ENCODE measurements around the gene GALK2. TPM values are rescaled to one million over a fixed set of nuclear protein-coding genes. Genes with fewer than 3 reads are reported as not detected.

Gene GALK2
- polyA plus RNA-seq, 1 donor (not counting 4 experiments of a cell fraction or from before 2014, with no cell fraction given), result 29.7 TPM

- peaks cover 4% of the 10 kb centered on the region for H3K79me2 ChIP-seq (ENCODE audit: control insufficient read depth, insufficient read depth, low read length)
Observed at GRCh38 chr15:49212897-49213296, 42.9 kb downstream of the GALK2 start.

GRCh38 chr15:49215768-49216739, 46.0 kb downstream of the GALK2 start:
- Histone ChIP-seq H3K9me3 (ENCODE audit: control insufficient read depth, low read depth, low read length) (no peaks in the 10 kb centered on the region), H4K20me1 (ENCODE audit: control insufficient read depth, extremely low read depth, insufficient read depth, low read length) (no peaks in the 10 kb centered on the region), H3K27ac (ENCODE audit: control insufficient read depth, insufficient read depth, low read length) (no peak overlapping the region), H3K36me3 (ENCODE audit: control insufficient read depth in 2 of 2, extremely low read depth in 1 of 2, insufficient read depth in 2 of 2, low read length in 2 of 2) (no peaks in the 10 kb centered on the region), H3K4me1 (ENCODE audit: control insufficient read depth, extremely low read depth, insufficient read depth, low read length) (no peaks in the 10 kb centered on the region), H3K27me3 (ENCODE audit: control insufficient read depth, extremely low read depth, insufficient read depth, low read length) (no peaks in the 10 kb centered on the region), H2AFZ (ENCODE audit: control insufficient read depth, low read length) (no peak overlapping the region), H3K4me3 (ENCODE audit: control insufficient read depth in 2 of 3, extremely low read depth in 1 of 3, insufficient read depth in 2 of 3, low read depth in 1 of 3, low read length in 3 of 3) (no peak overlapping the region), H3K4me2 (ENCODE audit: control insufficient read depth, extremely low read depth, insufficient read depth, low read depth, low read length) (no peak overlapping the region), H3K9me1 (ENCODE audit: control insufficient read depth, extremely low read depth, insufficient read depth, low read length) (no peaks in the 10 kb centered on the region), H3K79me2 (ENCODE audit: control insufficient read depth, insufficient read depth, low read length) (no peaks in the 10 kb centered on the region), H3K9ac (ENCODE audit: control insufficient read depth, extremely low read depth, insufficient read depth, low read length) (no peak overlapping the region)
- no peak for FAIRE-seq
- TF ChIP-seq CTCF (optimal IDR thresholded peaks at IDR 0.05 in 1 of 3, IDR thresholded peaks at IDR 0.05 in 1 of 3, conservative IDR thresholded peaks at IDR 0.05 in 1 of 3; ENCODE audit: extremely low read depth in 1 of 3, insufficient read depth in 2 of 3, low read length in 3 of 3) (peak in 1 of 3 experiments; percentile 13), EZH2 (IDR thresholded peaks at IDR 0.05; ENCODE audit: low read length) (no peak)
- DNase-seq (ENCODE audit: low read depth, low spot score), result no peak
- dilution Hi-C loops (cut with MboI; ENCODE audit: extremely low pct_ligation_motif_present, low sequenced_read_pairs), result no loop called here

More at GRCh38 chr15:49212897-49213296, 42.9 kb downstream of the GALK2 start:
- DNase-seq (ENCODE audit: low read depth, low spot score) (no peak), FAIRE-seq (no peak)
- H4K20me1 ChIP-seq (ENCODE audit: control insufficient read depth, extremely low read depth, insufficient read depth, low read length), result no peaks in the 10 kb centered on the region
- dilution Hi-C loops (cut with MboI; ENCODE audit: extremely low pct_ligation_motif_present, low sequenced_read_pairs), result no loop called here
- no peak overlapping the region for H3K27ac ChIP-seq (ENCODE audit: control insufficient read depth, insufficient read depth, low read length)
- H3K9me1 ChIP-seq (ENCODE audit: control insufficient read depth, extremely low read depth, insufficient read depth, low read length), result no peaks in the 10 kb centered on the region
- H3K36me3 ChIP-seq (ENCODE audit: control insufficient read depth in 2 of 2, extremely low read depth in 1 of 2, insufficient read depth in 2 of 2, low read length in 2 of 2), result no peaks in the 10 kb centered on the region
- H3K4me2 ChIP-seq (ENCODE audit: control insufficient read depth, extremely low read depth, insufficient read depth, low read depth, low read length), result no peak overlapping the region
- H3K4me3 ChIP-seq (ENCODE audit: control insufficient read depth in 2 of 3, extremely low read depth in 1 of 3, insufficient read depth in 2 of 3, low read depth in 1 of 3, low read length in 3 of 3), result no peak overlapping the region
- no peaks in the 10 kb centered on the region for H3K4me1 ChIP-seq (ENCODE audit: control insufficient read depth, extremely low read depth, insufficient read depth, low read length)
- no peaks in the 10 kb centered on the region for H3K27me3 ChIP-seq (ENCODE audit: control insufficient read depth, extremely low read depth, insufficient read depth, low read length)
- TF ChIP-seq EZH2 (IDR thresholded peaks at IDR 0.05; ENCODE audit: low read length) (no peak), CTCF (optimal IDR thresholded peaks at IDR 0.05 in 1 of 3, IDR thresholded peaks at IDR 0.05 in 1 of 3, conservative IDR thresholded peaks at IDR 0.05 in 1 of 3; ENCODE audit: extremely low read depth in 1 of 3, insufficient read depth in 2 of 3, low read length in 3 of 3) (no peak)
- H3K9me3 ChIP-seq (ENCODE audit: control insufficient read depth, low read depth, low read length), result no peaks in the 10 kb centered on the region
- H2AFZ ChIP-seq (ENCODE audit: control insufficient read depth, low read length), result no peak overlapping the region
- H3K9ac ChIP-seq (ENCODE audit: control insufficient read depth, extremely low read depth, insufficient read depth, low read length), result no peak overlapping the region

Measured in keratinocyte (primary cell).